ENCODE results near the gene ANKRD29.

ANKRD29 gene

GRCh38 chr18:23684515-23685197 is 21.9 kb upstream of the ANKRD29 start:
- TF ChIP-seq ZFX (IDR thresholded peaks at IDR 0.05) (no peak), CTCF (conservative IDR thresholded peaks at IDR 0.05) (no peak)
- H3K27ac ChIP-seq, result peak overlapping the region; percentile 99

- TF ChIP-seq CTCF (conservative IDR thresholded peaks at IDR 0.05) (no peak), ZFX (IDR thresholded peaks at IDR 0.05) (no peak)
- peak overlapping the region; percentile 99 for H3K27ac ChIP-seq
These were observed 21.0 kb upstream of the ANKRD29 start for GRCh38 chr18:23683671-23684070.

- no peak for TF ChIP-seq CTCF (conservative IDR thresholded peaks at IDR 0.05)
- TF ChIP-seq ZFX (IDR thresholded peaks at IDR 0.05), result no peak
- H3K27ac ChIP-seq, result peak overlapping the region; percentile 50
These were observed 20.4 kb upstream of the ANKRD29 start for GRCh38 chr18:23683155-23683554.

GRCh38 chr18:23682472-23682871 is 19.8 kb upstream of the ANKRD29 start:
- H3K27ac ChIP-seq, result peak overlapping the region; percentile 50

GRCh38 chr18:23682045-23682444 is 19.3 kb upstream of the ANKRD29 start:
- TF ChIP-seq ZFX (IDR thresholded peaks at IDR 0.05), result no peak
- peak overlapping the region; percentile 50; the same call in 1 of the 2 replicates for H3K27ac ChIP-seq

More at GRCh38 chr18:23682472-23682871, 19.8 kb upstream of the ANKRD29 start:
- no peak for TF ChIP-seq ZFX (IDR thresholded peaks at IDR 0.05)

GRCh38 chr18:23675896-23676295 is 13.2 kb upstream of the ANKRD29 start:
- TF ChIP-seq CTCF (conservative IDR thresholded peaks at IDR 0.05) (no peak), ZFX (IDR thresholded peaks at IDR 0.05) (no peak)
- H3K27ac ChIP-seq, result no peak overlapping the region

- H3K27ac ChIP-seq, result no peak overlapping the region
- TF ChIP-seq ZFX (IDR thresholded peaks at IDR 0.05), result no peak
- TF ChIP-seq CTCF (conservative IDR thresholded peaks at IDR 0.05), result no peak
These were observed 12.5 kb upstream of the ANKRD29 start for GRCh38 chr18:23675236-23675635.

GRCh38 chr18:23673725-23674124 is 11.0 kb upstream of the ANKRD29 start:
- H3K27ac ChIP-seq, result no peak overlapping the region
- TF ChIP-seq CTCF (conservative IDR thresholded peaks at IDR 0.05) (no peak), ZFX (IDR thresholded peaks at IDR 0.05) (no peak)

Measured in C4-2B (cell line).